Activated T-cell treated with anti-CD3 and anti-CD28 coated beads for 4 hours (primary cell): Measurements from ENCODE around the gene MLIP.

Experiments
- DNase-seq: peaks from one replicate; pipeline ENCODE4 v3.0.0-alpha.2; 2020

MLIP gene

DNA sequence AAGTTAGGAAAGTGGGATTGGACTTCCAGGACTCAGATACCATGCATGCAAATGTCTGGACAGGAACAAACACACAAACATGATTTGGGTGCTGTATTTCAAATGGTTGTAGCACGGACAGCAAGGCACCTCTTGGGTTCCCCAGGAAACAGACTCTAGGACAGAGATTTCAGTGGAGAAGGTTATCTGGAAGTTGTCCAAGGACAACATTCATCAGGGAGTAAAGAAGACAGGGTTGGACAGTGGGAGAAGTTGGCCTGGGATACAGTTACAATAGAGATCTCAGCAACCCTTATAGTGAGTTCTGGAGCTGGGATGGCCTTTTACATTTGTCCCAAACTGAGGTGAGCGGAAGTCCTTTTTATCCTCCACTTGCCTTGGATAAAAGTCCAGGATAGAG, 177.2 kb downstream of the MLIP start:
- DNase-seq: no peak

GRCh38 chr6:54289426-54289825, 178.2 kb downstream of the MLIP start:
- no peak for DNase-seq

- no peak for DNase-seq
Observed at GRCh38 chr6:54291146-54291545, 179.9 kb downstream of the MLIP start.

GRCh38 chr6:54291738-54292137, 180.5 kb downstream of the MLIP start:
- DNase-seq: no peak

- DNase-seq: no peak
Observed at GRCh38 chr6:54294965-54295532, 183.8 kb downstream of the MLIP start.

GRCh38 chr6:54299542-54300269, 188.5 kb downstream of the MLIP start:
- no peak for DNase-seq

- DNase-seq: no peak
Observed at GRCh38 chr6:54301770-54302169, 190.5 kb downstream of the MLIP start.

DNA sequence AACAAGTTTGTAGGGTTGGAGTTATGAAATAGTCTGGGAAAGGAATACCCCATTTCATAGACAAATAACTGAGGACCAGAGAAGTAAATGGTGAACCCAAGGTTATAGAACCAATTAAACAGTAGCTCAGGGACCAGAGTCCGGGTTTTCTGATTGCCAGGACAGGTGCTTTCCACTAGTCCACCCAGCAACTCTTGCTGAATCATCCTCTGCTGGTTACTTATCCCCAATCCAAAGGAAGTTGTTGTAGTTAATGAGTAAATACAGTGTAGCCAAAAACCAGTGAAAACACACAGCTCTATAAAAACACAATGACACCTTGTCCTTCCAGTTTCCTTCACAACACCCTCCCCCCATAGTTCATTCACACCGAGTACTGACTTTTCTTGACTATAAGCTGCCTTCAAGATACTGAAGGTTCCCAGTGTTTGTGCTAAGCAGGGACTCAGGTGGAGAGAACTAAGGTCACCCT, 196.2 kb downstream of the MLIP start:
- no peak for DNase-seq

DNA sequence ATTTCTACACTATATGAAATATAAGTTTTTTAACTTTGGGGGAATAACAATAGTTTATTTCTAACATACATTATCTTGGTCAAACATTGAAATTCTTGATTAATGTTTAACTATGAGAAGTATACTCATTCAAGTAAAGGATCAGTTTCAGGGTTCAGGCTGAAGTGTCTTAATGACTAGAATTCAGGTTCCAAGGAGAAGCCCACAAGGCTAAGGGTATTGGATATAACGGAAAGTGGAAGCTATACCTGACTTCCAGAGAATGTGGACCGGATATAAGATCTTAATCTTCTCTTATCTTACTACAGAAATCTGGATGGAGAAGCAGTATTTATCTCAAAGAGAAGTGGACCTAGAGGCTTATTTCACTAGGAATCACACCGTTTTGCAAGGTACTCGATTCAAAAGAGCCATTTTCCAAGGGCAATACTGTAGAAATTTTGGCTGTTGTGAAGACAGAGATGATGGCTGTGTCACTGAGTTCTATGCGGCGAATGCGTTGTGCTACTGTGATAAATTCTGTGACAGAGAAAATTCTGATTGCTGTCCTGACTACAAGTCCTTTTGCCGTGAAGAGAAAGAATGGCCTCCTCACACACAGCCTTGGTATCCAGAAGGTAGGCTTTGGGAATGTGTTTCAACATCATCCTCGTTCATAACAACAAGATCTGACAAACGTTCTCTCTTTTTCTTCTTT, 197.2 kb downstream of the MLIP start, which contains the start of gene TINAG:
TSS of gene TINAG (plus strand) at position 153 of the 697 bp plus-strand sequence. CDS start at position 263, 110 bp downstream.
- no peak for DNase-seq

DNA sequence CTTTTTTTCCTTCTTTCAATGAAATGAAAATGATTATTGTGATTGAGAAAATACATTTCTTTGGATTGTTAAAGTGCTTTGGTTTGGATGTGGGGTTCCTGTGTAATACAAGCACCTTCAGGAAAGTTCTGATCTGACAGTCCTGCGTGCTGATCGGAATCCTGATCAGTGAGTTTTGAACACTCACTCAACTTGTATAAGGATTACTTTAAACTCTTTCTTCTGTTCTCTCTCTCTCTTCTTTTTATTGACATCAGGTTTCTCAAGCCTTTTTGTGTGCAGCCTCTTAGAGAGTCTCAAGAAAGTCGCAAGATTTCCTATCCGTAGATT, 197.7 kb downstream of the MLIP start:
- DNase-seq: no peak

DNA sequence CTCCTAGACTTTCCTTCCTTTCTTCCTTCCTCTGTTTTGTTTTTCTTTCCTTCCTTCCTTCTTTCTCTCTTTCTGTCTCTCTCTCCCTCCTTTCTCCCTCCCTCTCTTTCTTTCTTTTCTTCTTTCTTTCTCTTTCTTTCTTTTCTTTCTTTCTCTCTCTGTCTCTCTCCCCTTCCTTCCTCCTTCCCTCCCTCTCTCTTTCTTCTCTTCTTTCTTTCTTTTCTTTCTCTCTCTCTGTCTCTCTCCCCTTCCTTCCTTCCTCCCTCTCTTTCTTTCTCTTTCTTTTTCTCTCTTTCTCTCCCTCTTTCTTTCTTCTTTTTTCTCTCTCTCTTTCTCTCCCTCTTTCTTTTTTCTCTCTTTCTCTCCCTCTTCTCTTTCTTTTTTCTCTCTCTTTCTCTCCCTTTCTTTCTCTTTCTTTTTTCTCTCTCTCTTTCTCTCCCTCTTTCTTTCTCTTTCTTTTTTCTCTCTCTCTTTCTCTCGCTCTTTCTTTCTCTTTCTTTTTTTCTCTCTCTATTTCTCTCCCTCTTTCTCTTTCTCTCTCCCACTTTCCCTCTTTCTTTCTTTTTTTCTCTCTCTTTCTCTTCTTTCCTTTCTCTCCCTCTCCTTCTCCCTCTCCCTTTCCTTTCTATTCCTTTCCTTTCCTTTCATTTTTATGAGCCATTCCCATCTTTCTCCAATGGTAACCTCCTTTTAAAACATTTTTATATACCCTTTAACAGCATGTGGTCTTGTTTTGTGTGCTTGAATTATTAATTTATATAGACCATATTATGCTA, 199.3 kb downstream of the MLIP start:
- DNase-seq: no peak

GRCh38 chr6:54315656-54316055, 204.4 kb downstream of the MLIP start:
- no peak for DNase-seq
